ENCODE results near the gene KLF2. TPM values are rescaled to one million over a fixed set of nuclear protein-coding genes. Genes with fewer than 3 reads are reported as not detected.

Gene KLF2
- total and polyA plus RNA-seq, 10 of the 15 experiments (the other 5 are each of a cell fraction or from before 2014, with no cell fraction given) = 0.16 to 13.7 (median 1.0) TPM

DNA sequence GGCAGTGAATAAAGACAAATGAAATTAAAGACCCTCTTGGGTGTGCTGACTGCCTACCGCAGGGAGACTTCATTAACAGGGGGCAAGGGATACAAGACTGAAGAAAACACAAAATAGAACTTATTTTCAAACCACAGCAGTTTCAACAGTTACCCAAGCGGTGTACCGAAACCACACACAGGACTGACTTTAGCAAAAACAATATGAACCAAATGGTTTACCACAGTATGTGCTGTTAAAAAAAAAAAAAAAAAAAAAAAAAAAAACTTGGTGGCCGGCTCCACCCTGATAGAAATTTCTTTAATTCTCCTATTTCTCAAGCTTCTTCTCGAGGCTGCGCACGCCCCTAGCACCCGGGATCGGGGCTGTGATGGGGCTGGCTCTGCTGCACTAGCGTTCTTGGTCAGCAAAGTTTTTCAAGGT, 42.6 kb downstream of the KLF2 start (continued):
- TF ChIP-seq GABPA (IDR thresholded peaks at IDR 0.05; ENCODE audit: low read depth) (peak; percentile 46; the same call in 1 of the 2 replicates), MLLT1 (IDR thresholded peaks at IDR 0.05) (peak; percentile 96), CBX3 (IDR thresholded peaks at IDR 0.05; ENCODE audit: borderline replicate concordance, low read depth) (no peak), PML (IDR thresholded peaks at IDR 0.05; ENCODE audit: low read length) (no peak), IKZF2 (IDR thresholded peaks at IDR 0.05) (peak; percentile 9 to 45; a peak in 3 of 4 replicates), ATF2 (IDR thresholded peaks at IDR 0.05; ENCODE audit: low read length) (peak; percentile 36; the same call in 1 of the 2 replicates), ATF7 (IDR thresholded peaks at IDR 0.05; ENCODE audit: low read depth) (no peak; the same call in none of the 2 replicates), SREBF2 (IDR thresholded peaks at IDR 0.05; ENCODE audit: low read length) (no peak), CREM (IDR thresholded peaks at IDR 0.05; ENCODE audit: low read depth) (peak; percentile 52; the same call in 1 of the 2 replicates), SMAD1 (IDR thresholded peaks at IDR 0.05; ENCODE audit: low read depth, partially characterized antibody) (no peak), POLR2A (IDR thresholded peaks at IDR 0.05; ENCODE audit: low read depth, low read length) (no peak), MTA3 (IDR thresholded peaks at IDR 0.05; ENCODE audit: borderline replicate concordance, low read length) (peak; percentile 91), EED (IDR thresholded peaks at IDR 0.05; ENCODE audit: low read depth) (peak; percentile 44; the same call in 1 of the 2 replicates), IRF4 (IDR thresholded peaks at IDR 0.05; ENCODE audit: low read depth, low read length) (0 out of 2 replicates have a peak, but pooled peaks have one; percentile 64), SMAD5 (IDR thresholded peaks at IDR 0.05; ENCODE audit: low read depth) (no peak), BHLHE40 (IDR thresholded peaks at IDR 0.05; ENCODE audit: borderline replicate concordance in 1 of 2, low read depth in 2 of 2, low read length in 1 of 2) (peak in 1 of 2 experiments; percentile 87), CEBPB (IDR thresholded peaks at IDR 0.05; ENCODE audit: borderline replicate concordance in 1 of 2, low read depth in 2 of 2, low read length in 2 of 2) (peak in 1 of 2 experiments; percentile 74; a peak in 1 of 4 replicates), SMC3 (IDR thresholded peaks at IDR 0.05; ENCODE audit: borderline replicate concordance, low read length) (peak; percentile 6; the same call in 1 of the 2 replicates), CREB1 (IDR thresholded peaks at IDR 0.05; ENCODE audit: low read depth) (peak; percentile 23; the same call in 1 of the 2 replicates), RUNX3 (IDR thresholded peaks at IDR 0.05; ENCODE audit: low read length) (peak; percentile 99), TCF12 (IDR thresholded peaks at IDR 0.05; ENCODE audit: low read depth, low read length) (peak; percentile 16; the same call in 1 of the 2 replicates), FOS (IDR thresholded peaks at IDR 0.05; ENCODE audit: borderline replicate concordance, extremely low read depth, insufficient read length) (no peak), MTA2 (IDR thresholded peaks at IDR 0.05; ENCODE audit: low read depth) (peak; percentile 44; the same call in 1 of the 2 replicates)
